ENCODE data around the gene MFF.
"Not testable (repeated sequence)": the region's sequence is repeated elsewhere in the genome, so short reads cannot be mapped to it uniquely, and the experiment has no call there.

The MFF gene

DNA sequence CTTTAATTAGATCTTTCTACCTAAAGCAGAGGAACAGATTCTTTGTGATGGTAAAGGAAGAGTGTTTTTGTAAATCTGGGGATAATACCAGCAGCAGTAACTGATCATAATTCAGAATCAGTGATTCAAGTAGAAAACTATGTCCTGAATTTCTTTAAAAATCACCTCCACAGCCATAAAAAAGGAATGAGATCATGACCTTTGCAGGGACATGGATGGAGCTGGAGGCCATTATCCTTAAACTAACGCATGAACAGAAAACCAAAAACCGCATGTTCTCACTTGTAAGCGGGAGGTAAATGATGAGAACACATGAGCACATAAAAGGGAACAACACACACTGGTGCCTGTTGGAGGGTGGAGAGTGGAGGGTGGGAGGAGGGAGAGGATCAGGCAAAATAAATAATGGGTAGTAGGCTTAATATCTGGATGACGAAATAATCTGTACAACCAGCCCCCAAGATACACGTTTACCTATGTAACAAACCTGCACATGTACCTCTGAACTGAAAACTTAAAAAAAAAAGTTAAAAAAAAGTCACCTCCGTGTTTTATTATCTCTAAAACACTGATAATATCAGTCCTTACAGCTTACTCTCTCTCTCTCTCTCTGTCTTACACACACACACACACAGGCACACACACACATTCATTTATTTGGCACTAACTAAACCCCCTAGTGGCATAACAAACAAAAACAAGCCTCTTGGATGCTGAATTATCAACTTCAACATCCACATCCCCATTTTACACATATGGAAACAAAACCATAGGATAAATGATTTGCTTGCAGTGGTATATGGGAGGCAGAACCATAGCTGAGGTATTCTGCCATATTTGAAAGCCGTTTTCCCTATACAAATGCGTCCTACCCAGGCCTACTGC lies 52.7 kb downstream of the MFF start:
- no peak for DNase-seq (ENCODE audit: low read depth, low spot score)

DNA sequence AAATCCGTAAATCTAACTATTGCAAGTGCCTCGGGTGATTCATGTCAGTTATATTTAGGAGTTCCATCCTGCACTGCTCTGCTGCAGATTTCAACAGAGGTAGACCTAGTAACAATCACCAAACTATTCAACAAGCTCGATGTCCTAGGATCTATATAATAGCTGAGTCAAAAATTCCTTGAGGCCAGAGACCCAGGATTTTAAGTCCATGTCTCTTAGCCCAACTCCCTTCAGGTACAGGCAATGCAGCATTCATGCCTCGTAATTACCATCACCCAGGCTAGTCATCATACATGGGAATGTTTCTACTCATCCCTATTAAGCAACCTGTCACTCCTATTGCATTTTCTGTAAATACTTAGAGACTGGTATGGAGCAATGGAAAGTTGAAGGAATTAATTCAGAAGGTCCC lies 53.3 kb downstream of the MFF start:
- no peak for DNase-seq (ENCODE audit: low read depth, low spot score)

DNA sequence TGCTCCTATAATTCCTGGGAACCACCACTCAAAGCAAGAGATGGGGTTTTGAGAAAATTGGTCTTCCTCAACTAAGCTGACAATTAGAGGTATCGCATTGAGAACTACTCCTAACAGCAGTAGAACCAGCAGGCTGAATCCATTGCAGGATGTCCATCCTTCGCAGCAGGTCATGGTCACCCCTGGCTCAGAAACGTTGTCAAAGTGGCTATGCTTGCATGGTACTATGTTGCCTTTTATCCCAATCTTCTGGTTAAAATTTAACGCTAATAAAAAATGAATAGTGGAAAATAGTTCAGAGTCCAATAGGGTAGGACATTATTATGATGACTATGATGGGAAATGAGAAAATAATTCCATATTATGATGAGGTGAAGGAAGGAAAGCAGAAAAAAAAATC lies 54.0 kb downstream of the MFF start, which contains the start of gene TM4SF20:
Gene TM4SF20 (minus strand): TSS at position 212 of the 400 bp plus-strand sequence. CDS start 38 bp downstream, at position 174.
- DNase-seq (ENCODE audit: low read depth, low spot score) = no peak

DNA sequence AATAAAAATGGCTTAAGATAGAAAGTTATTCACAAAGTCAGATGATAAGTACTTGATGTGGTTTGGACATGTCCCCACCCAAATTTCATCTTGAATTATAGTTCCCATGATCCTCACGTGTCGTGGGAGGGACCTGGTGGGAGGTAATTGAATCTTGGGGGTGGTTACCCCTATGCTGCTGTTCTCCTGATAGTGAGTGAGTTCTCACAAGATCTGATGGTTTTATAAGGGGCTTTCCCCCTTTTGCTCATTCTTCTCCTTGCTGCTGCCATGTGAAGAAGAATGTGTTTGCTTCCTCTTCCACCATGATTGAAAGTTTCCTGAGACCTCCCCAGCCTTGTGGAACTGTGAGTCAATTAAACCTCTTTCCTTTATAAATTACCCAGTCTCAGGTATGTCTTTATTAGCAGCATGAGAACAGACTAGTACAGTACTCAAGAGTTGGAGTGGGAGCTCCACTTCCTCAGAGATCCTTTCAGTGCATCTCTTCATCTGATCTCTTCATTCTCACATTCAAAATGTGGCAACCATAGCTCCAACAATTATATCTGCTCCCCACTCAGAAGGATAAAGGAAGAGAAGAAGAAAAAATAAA lies 57.3 kb downstream of the MFF start:
- not testable (repeated sequence) for DNase-seq (ENCODE audit: low read depth, low spot score)

DNA sequence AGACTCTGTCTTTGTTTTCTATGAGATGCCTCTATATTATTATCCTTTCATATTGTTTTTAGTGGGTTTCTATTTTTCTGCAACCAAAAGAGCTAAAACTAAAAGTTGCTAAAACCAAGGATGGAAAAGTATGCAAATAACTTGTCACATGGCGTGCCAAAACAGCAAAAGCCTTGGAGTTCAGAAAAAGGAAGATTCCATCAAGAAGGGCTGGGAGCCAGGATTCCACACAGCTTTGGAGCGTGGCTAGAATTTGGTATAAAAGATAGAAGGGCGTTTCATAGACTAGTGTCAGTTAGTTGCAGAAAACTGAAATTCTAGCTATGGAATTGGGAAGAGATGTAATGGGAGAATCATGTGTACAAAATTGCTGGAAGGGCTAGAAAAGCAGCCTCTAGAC lies 58.6 kb downstream of the MFF start:
- no peak for DNase-seq (ENCODE audit: low read depth, low spot score)

DNA sequence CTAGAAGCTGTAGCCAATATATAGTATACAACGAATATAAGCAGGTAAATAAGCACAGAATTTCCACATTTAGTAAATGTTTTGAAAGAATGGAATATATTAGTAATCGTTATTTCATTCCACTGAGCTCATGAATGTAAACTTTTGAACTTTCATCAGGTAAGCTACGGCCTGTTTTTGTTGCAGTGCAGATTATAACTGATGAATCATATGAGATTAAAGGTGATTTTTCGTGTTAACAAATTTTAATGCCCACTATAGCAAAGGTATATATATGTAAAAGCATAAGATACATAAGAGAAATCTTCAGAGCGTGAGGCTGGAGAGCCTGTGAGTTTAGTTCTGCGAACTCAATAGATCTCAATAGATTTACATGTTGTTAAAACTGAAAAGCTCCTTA lies 61.6 kb downstream of the MFF start:
- no peak for DNase-seq (ENCODE audit: low read depth, low spot score)

DNA sequence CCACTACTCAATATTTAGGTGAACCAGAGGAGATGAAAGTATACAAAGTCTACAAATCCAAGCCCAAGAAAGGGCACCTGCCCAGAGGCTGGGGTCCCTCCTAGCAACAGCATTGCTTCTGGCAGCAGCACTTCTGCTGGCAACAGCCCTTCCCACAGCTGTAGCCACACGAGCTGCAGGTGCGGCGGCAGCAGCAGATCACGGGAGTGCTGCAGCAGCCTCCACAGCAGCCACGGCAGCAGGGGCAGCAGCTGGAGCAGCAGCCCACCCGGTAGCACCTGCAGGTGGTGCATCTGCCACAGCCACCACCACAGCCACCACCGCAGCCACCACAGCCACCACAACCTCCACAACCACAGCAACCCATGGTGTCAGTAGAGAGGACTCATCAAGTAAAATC lies 62.5 kb downstream of the MFF start, which contains the start of gene SCYGR1:
Gene SCYGR1 (minus strand): TSS at position 367 of the 400 bp plus-strand sequence. CDS start 0 bp downstream, at position 367.
- not testable (repeated sequence) for DNase-seq (ENCODE audit: low read depth, low spot score)

DNA sequence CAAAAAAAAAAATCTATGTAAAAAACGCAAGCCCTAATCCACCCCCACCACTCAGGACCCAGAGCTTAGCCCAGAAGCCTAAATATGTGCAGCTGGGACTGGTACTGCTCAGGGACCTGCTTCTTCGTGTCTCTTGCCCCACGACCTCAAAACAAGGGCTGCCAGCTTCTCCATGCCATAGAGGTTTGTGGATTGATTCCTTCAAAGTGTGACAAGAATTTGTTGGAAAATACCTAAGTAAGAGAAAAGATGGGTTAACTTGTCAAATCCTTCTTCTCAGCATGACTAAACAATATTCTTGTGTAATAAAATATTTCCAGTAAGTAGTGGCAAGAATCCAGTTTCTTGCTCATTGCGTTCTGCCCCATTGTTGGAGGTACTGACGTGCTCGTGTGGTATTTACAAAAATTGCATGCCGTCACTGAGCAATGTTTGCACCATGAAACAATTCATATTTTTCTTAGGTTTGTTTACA lies 63.5 kb downstream of the MFF start:
- DNase-seq (ENCODE audit: low read depth, low spot score) = no peak

DNA sequence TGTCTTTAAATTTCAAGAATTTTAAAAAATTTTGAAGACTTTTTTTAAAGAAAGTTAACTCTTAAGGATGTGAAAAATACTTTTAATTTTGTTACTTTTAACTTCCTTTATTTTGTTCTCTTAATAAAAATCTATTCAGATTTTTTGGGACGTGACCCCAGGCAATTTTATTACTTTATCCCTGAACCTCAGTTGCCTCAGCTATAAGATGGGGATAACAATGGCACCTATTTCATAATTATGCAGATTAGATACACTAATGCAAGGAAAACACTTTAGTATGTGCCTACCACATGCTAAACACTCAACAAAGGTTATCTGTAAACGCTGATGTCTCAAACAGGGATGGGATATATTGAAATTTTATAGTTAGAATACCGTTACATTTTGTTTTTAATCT lies 64.2 kb downstream of the MFF start:
- DNase-seq (ENCODE audit: low read depth, low spot score) = no peak

DNA sequence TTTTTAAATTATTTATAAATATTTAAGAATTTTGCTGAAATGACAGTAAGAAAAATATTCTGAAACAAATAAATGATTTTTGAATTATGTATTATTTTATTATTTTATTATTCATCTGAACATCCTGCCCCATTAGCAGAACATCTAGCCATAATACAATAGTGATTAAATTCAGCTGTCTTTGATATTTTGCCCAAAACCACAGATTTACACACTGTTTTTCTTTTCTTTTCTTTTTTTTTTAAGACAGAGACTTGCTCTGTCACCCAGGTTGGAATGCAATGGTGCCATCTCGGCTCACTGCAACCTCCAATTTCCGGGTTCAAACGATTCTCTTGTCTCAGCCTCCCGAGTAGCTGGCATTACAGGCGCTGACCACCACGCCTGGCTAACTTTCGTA lies 64.6 kb downstream of the MFF start:
- DNase-seq (ENCODE audit: low read depth, low spot score) = no peak

DNA sequence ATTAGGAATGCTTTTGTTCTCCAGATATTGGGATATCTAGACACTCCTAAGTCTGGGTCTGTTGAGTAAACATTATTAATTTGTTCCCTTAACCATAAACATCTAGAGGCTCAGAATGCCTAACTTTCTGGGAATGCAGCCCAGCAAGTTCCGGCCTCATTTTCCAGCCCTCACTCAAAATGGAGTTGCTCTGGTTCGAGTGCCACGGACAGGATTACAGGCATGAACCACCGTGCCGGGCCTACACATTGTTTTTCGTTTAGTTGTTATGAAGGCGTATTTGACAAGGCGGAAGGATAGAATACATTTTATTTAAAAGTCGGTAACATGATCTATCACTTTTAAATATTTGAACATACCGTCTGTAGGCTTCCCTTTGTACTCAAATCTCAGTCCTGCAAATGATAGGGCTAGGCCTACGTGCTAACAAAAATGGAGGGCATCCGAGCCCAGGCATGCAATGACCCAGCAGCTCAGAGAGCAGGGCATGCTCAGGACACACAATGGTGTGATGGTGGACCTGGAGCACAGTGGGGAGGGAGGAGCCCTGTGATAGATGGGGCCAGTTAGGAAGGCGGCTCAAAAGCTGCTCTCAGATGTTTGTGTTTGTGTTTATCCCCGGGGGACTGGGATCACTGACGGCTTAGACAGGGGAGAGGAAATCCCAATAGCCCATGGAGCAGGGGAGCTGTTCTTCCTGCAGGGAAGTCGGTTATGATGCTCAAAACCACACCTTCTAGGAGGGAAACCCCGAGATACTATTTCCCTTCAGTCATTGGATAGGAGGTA lies 65.6 kb downstream of the MFF start:
- no peak for DNase-seq (ENCODE audit: low read depth, low spot score)

DNA sequence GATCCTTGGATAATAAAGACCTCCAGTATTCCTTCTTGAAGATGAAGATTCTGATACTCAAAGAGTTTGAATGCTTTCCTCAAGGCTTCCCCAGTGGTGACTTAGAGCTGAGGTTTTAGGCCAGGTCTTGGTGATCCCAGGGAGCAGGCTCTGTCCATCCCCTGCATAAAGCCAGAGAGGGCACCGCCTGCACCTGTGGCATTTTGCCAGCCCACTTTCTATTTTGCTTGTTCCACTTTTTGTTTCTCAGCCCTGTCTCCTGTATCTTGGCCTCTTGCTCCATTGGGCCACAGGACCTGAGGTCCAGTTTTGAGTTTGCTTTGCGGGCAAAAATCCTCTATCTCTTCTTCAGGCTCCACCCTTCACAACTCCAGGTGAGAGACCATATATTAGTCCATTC lies 69.3 kb downstream of the MFF start:
- DNase-seq (ENCODE audit: low read depth, low spot score) = no peak

DNA sequence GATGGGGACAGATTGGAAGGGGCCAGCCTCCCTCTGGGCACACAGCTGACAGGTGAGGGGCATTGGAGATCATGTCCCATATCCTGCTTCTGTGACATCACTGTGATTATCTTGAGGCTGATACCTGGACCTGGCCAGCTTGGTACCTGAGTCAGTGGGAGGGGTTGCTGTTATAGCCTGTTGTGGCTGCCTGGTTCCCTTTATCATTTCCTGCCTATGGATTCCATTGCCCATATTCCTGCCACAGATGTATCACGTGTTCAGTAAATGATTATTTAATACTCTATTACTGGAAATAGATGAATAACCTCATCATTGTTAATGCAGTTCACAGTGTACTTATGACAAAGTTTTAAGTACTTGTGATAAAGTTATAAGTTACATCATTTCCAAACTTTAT lies 70.5 kb downstream of the MFF start:
- no peak for DNase-seq (ENCODE audit: low read depth, low spot score)

DNA sequence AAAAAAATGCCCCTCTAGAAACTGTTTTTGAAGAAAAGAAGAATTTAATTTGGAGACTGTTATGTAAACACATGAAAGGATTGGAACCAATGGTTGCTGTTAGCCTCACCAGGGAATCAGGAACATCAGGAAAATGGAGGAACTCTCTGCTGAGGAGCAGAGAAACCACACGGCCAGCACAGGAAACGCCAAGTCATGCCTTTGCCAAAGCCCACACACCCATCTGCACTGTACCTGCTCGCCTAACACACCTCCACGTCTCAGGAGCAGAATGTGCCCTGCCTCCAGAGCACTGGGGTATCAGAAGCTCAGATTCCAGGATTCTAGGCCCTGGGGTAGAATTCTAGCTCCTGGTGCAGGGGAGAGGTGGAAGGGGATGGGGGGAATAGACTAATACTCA lies 72.5 kb downstream of the MFF start:
- no peak for DNase-seq (ENCODE audit: low read depth, low spot score)

DNA sequence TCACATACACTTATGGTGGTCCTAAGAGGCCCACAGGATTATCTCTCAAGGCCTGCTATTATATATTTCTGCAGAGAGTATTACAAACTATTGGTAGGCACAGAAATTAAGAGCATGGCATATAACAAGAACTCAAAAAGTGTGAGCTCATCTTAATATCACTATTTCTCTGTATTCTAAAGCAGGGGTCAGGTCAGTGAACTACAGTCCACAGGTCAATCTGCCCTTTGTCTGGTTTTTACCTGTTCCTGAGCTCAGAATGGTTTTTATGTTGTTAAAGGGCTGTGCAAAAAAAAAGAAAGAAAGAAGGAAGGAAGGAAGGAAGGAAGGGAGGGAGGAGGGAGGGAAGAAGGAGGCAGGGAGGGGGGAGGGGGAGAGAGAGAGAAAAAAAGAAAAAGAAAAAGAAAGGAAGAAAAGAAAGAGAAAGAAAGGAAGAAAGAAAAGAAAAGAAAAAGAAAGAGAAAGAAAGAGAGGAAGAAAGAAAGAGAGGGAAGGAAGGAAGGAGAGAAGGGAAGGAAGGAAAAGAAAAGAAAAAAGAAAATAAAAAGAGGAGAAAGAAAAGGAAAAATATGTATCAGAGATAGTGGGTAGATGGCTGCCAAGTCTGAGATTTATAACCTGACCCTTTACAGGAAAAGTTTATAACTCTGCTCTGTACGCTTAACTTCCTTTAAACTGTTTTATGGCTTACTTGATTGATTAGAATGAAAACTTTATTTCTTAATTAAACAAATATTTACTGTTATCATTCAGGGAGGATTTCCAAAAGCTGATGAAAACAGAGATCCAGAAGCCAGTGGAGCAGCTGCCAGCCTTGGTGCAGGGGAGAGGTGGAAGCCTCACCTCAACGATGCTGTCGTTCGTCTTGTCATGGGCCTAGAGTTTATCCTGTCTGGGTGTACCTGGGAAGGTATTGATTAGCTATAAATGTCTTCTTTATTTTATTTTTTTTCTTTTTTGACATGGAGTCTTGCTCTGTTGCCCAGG lies 73.9 kb downstream of the MFF start:
- no peak for DNase-seq (ENCODE audit: low read depth, low spot score)

DNA sequence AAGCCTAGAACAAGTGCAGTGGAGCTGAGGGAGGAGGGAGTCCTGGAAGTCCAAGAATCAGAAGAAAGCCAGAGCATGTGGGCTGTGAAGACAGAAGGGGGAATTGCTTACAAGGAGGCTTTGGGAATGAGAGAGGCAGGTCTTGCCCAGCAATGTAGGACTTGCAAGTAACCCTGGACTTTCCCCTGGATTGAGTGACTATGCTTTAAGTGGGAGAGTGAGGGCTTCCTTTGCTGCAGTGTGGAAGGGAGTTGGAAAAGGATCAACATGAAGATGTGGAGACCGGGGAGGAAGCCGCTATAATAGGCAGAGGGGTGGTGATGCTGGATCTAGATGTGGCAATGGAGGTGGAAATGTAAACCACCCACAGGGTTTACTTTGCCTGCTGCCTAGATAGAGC lies 76.5 kb downstream of the MFF start:
- DNase-seq (ENCODE audit: low read depth, low spot score) = no peak

DNA sequence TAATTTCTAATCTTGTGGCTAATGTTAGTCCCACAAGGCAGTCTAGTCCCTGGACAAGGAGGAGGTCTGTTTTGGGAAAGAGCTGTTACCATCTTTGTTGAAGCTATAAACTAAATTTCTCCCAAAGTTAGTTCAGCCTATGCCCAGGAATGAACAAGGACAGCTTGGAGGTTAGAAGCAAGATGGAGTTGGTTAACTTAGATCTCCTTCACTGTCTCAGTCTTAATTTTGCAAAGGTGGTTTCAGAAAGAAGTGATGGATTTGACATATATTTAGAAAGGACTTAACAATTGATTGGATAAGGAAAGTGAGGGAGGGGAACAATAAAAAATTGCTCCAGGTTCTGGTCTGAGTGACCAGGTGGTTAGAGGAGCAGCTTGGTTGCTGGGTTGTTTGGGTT lies 77.3 kb downstream of the MFF start:
- no peak for DNase-seq (ENCODE audit: low read depth, low spot score)

DNA sequence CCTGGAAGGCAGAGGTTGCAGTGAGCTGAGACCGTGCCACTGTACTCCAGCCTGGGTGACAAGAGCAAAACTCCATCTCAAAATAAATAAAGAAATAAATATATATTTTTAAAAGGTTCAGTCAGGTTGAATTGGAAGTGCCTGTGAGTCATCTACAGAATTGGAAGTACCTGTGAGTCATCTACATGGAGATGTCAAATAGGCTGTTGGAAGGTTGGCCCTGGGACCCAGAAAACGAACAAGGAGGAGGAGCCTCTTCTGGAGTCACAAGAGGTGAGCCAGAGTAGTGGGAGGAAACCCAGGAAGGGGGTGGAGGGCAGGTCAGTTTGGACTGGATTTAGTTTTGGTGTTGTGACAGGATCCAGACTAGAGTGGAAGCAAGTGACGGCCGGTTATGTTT lies 77.9 kb downstream of the MFF start:
- no peak for DNase-seq (ENCODE audit: low read depth, low spot score)

DNA sequence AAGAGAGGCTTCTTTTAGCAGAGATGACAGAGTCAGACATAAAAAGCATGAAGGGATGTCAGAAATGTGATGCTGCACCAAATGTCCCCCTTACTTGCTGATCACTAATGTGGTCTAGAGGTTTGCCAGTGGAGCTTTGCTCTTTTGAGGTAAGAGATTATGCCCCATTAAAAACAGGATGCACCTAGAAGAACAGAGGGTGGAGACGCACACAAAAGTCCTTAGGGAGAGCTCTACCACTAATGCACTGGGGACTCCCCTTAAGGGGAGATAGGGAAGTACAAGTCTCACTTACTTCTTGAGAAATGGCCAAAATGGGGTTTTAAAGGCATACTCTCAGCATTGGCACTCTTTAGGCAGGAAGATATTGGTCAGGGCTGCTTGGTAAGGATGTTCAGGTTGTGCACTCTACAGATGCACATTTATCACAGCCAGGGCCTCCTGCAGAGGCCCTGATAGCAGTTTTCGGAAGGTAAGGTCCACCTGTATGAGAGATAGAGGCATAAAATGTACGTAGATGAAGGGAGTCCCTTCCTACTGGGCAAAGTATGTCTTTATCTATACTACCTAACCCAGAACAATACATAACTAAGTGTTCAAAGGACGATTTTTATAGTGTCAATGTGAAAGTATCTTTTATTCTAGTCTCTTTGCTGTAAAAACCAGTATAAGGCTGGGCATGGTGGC lies 79.7 kb downstream of the MFF start:
- no peak for DNase-seq (ENCODE audit: low read depth, low spot score)

Measured in brain pericyte (primary cell).